GM12873 (cell line): ENCODE data around the gene PREB.

Experiments used
- TF ChIP-seq, protein P1 (sequence below): IDR thresholded peaks from 2 replicates; pipeline ENCODE4 v1.5.1; 2012; ENCODE audit warnings: low read depth, mild to moderate bottlenecking, moderate library complexity, low read length, control low read depth; ENCODE audit not compliant: insufficient read depth; ENCODE audit errors: missing control alignments

The PREB gene

DNA sequence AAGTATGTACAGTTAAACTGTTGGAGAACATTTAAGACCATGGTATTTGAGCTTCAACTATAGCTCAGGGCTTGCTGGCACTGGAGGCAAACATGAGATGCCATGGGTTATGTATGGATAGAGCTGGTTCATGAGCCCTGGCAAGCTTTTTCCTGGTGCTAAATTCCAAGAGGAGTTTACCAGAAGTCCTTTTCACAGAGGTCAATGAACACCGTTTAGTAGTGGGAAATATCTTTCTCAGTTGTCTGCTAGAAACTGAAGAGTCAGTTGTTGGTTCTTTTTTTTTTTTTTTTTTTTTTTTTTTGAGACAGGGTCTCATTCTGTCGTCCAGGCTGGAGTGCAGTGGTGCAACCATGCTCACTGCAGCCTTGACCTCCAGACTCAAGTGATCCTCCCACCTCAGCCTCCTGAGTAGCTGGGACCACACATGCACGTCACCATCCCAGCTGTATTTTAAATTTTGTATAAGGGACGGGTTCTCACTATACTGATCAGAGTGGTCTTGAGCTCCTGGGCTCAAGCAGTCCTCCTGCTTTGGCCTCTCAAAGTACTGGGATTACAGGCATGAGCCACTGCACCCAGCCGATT, 46.5 kb downstream of the PREB start:
- TF ChIP-seq, protein P1, sequence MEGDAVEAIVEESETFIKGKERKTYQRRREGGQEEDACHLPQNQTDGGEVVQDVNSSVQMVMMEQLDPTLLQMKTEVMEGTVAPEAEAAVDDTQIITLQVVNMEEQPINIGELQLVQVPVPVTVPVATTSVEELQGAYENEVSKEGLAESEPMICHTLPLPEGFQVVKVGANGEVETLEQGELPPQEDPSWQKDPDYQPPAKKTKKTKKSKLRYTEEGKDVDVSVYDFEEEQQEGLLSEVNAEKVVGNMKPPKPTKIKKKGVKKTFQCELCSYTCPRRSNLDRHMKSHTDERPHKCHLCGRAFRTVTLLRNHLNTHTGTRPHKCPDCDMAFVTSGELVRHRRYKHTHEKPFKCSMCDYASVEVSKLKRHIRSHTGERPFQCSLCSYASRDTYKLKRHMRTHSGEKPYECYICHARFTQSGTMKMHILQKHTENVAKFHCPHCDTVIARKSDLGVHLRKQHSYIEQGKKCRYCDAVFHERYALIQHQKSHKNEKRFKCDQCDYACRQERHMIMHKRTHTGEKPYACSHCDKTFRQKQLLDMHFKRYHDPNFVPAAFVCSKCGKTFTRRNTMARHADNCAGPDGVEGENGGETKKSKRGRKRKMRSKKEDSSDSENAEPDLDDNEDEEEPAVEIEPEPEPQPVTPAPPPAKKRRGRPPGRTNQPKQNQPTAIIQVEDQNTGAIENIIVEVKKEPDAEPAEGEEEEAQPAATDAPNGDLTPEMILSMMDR = no peak

DNA sequence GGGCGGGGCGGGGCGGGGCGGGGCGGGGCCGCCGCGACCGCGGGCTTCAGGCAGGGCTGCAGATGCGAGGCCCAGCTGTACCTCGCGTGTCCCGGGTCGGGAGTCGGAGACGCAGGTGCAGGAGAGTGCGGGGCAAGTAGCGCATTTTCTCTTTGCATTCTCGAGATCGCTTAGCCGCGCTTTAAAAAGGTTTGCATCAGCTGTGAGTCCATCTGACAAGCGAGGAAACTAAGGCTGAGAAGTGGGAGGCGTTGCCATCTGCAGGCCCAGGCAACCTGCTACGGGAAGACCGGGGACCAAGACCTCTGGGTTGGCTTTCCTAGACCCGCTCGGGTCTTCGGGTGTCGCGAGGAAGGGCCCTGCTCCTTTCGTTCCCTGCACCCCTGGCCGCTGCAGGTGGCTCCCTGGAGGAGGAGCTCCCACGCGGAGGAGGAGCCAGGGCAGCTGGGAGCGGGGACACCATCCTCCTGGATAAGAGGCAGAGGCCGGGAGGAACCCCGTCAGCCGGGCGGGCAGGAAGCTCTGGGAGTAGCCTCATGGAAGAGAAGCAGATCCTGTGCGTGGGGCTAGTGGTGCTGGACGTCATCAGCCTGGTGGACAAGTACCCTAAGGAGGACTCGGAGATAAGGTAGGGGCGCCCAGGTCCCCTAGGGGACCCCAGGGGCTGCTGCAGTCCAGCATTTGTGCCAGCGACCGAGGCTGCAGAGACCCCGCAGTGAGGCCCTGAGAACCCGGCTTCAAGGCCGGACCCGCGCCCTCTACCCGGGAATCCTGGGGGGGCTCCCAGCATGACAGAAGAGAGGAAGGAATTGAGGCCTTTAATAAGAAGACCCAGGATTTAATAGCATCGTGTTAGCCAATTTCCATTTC, 47.5 kb downstream of the PREB start, which contains the start of gene KHK:
KHK (plus strand) TSS at position 49 of the 870 bp plus-strand sequence; CDS start at position 537, 488 bp downstream.
- TF ChIP-seq, protein P1 = no peak

DNA sequence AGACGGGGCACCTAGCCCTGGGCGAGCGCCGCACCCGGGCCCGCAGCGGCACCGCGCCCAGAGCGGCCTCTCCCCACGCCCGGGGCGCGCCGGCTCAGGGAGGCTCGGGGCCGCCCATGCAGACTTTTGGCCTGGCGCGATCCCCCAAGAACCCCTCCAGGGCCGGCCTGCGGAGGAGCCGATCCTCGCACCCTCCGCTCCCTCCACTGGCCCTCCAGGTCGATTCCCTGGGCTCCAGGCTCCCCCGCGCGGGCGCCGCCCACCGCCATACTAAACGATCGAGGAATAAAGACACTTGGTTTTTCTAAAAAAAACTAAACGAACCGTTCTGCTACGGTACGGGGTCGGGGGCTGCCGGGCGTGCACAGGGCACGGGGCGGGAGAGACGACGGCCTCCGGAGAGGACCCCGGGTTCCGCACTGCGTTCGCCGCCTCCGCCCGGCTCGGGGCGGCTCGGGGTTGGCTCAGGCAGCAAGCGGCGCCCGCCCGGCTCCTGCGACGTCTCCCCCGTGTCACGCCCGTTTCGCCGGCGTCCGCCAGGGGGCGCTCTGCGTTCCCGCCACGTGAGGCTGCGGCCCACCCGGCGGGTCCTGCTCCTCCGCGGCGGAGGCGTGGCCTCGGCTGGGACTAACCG, 48.2 kb downstream of the PREB start:
- TF ChIP-seq, protein P1 = peak; percentile 76

DNA sequence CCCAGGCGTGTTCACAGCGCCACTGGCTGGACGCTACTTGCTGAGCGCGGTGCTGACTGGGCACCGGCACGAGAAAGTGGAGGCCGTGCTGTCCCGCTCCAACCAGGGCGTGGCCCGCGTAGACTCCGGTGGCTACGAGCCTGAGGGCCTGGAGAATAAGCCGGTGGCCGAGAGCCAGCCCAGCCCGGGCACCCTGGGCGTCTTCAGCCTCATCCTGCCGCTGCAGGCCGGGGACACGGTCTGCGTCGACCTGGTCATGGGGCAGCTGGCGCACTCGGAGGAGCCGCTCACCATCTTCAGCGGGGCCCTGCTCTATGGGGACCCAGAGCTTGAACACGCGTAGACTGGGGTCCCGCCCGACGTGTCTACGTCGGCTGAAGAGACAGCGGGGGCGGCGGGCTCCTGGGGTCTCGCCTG, 48.8 kb downstream of the PREB start:
- TF ChIP-seq, protein P1 = peak; percentile 12

DNA sequence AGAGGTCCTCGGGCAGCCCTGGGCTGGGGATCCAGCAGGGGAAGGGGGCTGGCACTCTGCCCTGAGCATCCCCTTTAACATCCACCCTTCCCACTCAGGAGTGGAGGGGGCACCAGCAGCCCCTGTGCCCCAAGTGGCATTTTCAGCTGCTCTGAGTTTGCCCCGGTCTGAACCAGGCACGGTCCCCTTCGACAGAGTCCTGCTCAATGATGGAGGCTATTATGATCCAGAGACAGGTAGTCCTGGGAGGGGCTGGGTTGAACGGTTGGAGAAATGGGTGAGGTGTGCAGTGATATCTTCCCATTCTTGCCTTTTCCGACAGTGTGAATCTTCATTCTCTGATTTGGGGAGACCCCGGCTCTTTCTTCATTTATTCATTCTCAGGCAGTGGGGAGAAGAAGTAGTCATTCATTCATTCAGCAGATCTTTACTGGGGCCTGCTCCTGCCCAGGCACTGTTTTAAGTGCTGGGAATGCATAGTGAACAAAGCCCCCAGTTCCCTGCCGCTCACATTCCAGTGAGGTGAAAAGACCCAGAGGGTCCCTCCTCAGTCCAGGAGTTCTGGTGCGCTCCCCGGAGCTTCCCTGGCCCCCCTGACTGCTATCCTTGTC, 49.3 kb downstream of the PREB start:
- TF ChIP-seq, protein P1 = no peak

DNA sequence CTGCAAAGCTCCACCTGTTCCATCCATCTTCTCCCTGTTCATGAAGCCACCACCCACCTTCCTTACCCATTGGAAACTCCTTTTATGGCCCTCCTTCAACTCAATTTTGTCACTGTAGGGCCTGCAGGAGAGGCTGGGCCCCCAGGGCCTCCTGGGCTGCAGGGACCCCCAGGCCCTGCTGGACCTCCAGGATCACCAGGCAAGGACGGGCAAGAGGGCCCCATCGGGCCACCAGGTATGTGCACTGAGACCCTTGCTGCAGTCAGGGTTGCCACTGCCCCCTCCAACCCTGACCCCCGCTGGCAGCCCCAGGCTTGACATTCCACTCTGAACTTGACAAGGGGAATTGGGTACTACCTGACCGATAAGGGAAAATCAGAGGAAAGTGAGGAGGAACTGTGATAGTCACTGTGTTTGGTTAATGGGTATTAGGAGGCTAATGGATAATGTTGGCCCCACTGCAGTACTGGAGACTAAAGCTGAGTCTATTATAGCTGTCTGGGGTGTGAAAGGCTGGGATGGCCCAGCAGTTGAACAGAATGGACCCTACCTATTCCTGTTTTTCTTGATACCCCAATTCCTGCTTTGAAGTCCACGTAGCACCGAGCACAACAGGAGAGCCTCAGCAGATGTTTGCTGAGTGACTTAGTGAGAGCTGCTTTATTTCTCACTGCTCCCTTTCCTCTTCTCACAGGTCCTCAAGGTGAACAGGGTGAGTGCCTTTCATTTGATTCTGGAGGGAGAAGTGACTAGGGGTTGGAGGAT, 50.0 kb downstream of the PREB start:
- TF ChIP-seq, protein P1 = no peak
